Tongue (tissue), 2 donors: ENCODE results near the gene CBX8. TPM values are rescaled to one million over a fixed set of nuclear protein-coding genes. Genes with fewer than 3 reads are reported as not detected.

Experiments
- DNase-seq: peaks from one replicate; pipeline ENCODE4 v3.0.0-alpha.2; 2015
- total RNA-seq: library from RNA; depleted of rRNA; stranded (reverse); fragments of >200 nt; gene quantifications from one replicate; pipeline ENCODE4 v1.2.3, GENCODE V29; 2014

Gene CBX8
- total RNA-seq, 1 donor from 2014 or later = 6.5 TPM

GRCh38 chr17:79792984-79793923, 3.6 kb downstream of the CBX8 start:
- peak; percentile 67 for DNase-seq

GRCh38 chr17:79792341-79792871, 4.5 kb downstream of the CBX8 start:
- no peak for DNase-seq

GRCh38 chr17:79791735-79792161, 5.1 kb downstream of the CBX8 start:
- no peak for DNase-seq

- no peak for DNase-seq
Observed at GRCh38 chr17:79790805-79791734, 5.8 kb downstream of the CBX8 start.

- peak; percentile 62 for DNase-seq
Observed at GRCh38 chr17:79789943-79790804, 6.7 kb downstream of the CBX8 start.

- no peak for DNase-seq
Observed at GRCh38 chr17:79788989-79789942, 7.6 kb downstream of the CBX8 start.

- no peak for DNase-seq
Observed at GRCh38 chr17:79788455-79788854, 8.4 kb downstream of the CBX8 start.

- DNase-seq = no peak
Observed at GRCh38 chr17:79786930-79787643, 9.8 kb downstream of the CBX8 start.

- no peak for DNase-seq
Observed at GRCh38 chr17:79785900-79786810, 10.7 kb downstream of the CBX8 start.

- no peak for DNase-seq
Observed at GRCh38 chr17:79785017-79785899, 11.6 kb downstream of the CBX8 start.

GRCh38 chr17:79784353-79785016, 12.4 kb downstream of the CBX8 start:
- DNase-seq = no peak

GRCh38 chr17:79783891-79784290, 13.0 kb downstream of the CBX8 start:
- no peak for DNase-seq

GRCh38 chr17:79781736-79782575, 14.9 kb downstream of the CBX8 start:
- DNase-seq = no peak

GRCh38 chr17:79781012-79781650, 15.7 kb downstream of the CBX8 start:
- DNase-seq = no peak

GRCh38 chr17:79779661-79780365, 17.1 kb downstream of the CBX8 start:
- DNase-seq = no peak
